DMS114 treated with DMSO at 0.1 percent for 48 hours (cell line): ENCODE results near the gene HYAL2.
"Not testable (repeated sequence)": the region's sequence is repeated elsewhere in the genome, so short reads cannot be mapped to it uniquely, and the experiment has no call there.

Experiments used
- DNase-seq: peaks from one replicate; lab custom pipeline; 2025; ENCODE audit not compliant: unreplicated experiment; lab: John Stamatoyannopoulos, UW

The HYAL2 gene

DNA sequence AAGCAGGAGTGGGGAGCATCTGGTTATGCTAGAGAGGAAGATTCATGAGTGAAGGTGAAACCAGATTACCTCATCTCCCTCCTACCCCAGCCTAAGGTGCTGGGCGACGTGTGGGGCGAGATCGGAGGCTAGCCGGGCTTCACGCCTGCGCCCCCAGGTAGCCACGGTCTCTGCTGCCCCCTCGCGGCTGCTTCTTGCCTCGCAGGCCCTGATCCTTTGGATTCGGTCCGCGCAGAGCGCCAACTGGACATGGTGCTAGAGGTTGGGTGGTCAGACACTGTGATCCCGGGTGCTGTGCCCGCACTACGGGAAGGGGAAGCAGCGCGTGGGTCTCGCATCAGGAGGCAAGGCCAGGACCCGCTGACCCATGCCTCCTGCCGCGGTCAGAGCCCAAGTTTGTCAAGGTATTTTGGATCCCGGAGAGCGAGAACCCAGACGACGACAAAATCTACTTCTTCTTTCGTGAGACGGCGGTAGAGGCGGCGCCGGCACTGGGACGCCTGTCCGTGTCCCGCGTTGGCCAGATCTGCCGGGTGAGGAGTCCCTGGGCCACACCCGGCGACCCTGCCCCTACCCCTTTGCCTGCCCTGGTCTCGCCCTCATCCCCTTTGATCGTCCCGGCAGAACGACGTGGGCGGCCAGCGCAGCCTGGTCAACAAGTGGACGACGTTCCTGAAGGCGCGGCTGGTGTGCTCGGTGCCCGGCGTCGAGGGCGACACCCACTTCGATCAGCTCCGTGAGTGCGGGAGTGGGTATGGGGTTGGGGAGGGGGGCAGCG is 49.4 kb downstream of the HYAL2 start:
- DNase-seq, result peak; percentile 51

GRCh38 chr3:50272538-50272910 is 50.0 kb downstream of the HYAL2 start:
- not testable (repeated sequence) for DNase-seq

GRCh38 chr3:50271314-50271936 is 51.1 kb downstream of the HYAL2 start:
- no peak for DNase-seq

GRCh38 chr3:50270422-50271224 is 51.9 kb downstream of the HYAL2 start:
- DNase-seq, result no peak

DNA sequence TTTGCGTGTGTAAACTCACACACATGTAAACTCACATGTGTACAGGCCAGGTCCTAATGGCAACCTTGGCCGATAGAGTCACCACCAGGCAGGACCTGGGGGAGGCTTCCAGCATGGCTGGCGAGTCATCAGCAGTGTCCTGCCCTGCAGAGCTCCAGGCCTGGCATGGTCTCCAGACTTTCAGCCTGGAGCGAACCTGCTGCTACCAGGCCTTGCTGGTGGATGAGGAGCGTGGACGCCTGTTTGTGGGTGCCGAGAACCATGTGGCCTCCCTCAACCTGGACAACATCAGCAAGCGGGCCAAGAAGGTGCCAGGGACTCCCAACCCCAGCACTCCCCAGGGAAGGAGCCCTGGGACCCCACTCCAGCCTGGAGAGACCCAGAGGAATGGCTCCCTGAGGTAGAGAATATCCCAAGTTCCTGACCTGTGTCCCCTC is 52.5 kb downstream of the HYAL2 start:
- no peak for DNase-seq

GRCh38 chr3:50269460-50269859 is 53.1 kb downstream of the HYAL2 start:
- DNase-seq, result no peak

GRCh38 chr3:50268703-50269451 is 53.7 kb downstream of the HYAL2 start, which contains the start of gene SEMA3B:
SEMA3B (plus strand) TSS chr3:50269147; CDS start chr3:50269241, 94 bp downstream.
- DNase-seq, result no peak

DNA sequence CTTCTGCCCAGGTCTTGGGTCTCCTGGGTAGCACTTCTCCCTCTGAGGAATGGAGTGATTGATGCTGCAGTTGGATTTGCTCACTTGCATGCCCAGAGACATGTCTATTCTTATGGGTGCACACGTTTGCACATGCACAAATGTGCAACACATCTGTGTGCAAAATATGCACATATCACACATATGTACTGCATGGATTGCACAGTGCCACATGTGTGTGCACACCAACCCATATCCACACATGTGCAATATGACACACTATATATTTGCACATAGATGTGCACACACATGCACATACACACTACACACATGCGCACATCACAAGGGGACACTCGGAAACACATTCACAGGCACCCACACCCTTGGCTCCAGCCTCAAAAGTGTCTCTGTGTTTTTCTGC is 54.3 kb downstream of the HYAL2 start:
- no peak for DNase-seq
